ENCODE measurements around the gene LAMTOR5.

- TF ChIP-seq CTCF (IDR thresholded peaks at IDR 0.05) (no peak), POLR2A (IDR thresholded peaks at IDR 0.05) (no peak)
Observed at GRCh38 chr1:110436635-110437034, 29.1 kb upstream of the LAMTOR5 start.
